ENCODE measurements around the gene CCDC70. TPM values are rescaled to one million over a fixed set of nuclear protein-coding genes. Genes with fewer than 3 reads are reported as not detected.

CCDC70 gene
- total RNA-seq, result not detected in 2 replicates

GRCh38 chr13:51861723-51862300 is at the start of gene CCDC70:
Gene CCDC70 (plus strand): TSS chr13:51861969. CDS start chr13:51865412, 3,443 bp downstream.

GRCh38 chr13:51844862-51845573 is 16.8 kb upstream of the CCDC70 start, which contains the start of gene TMEM272:
Gene TMEM272 (minus strand): TSS chr13:51845177. CDS start chr13:51838530, 6,647 bp downstream.

Other genes starting within 250 kb of the CCDC70 start
- gene DHRS12, start 57.8 kb upstream of the CCDC70 start, total RNA-seq, result 3.5 and 6.1 TPM in 2 replicates
- not detected in 2 replicates for gene TMEM272, start 16.8 kb upstream of the CCDC70 start, total RNA-seq
- gene ATP7B, start 149.5 kb downstream of the CCDC70 start, total RNA-seq, result 2.7 and 3.5 TPM in 2 replicates
- 21.4 and 26.6 TPM in 2 replicates for gene ALG11, start 150.4 kb downstream of the CCDC70 start, total RNA-seq
- gene UTP14C, start 162.7 kb downstream of the CCDC70 start, total RNA-seq, result 18.6 and 23.7 TPM in 2 replicates

Measured in smooth muscle cell of the pulmonary artery (primary cell).